Femur (tissue), 1 donor: ENCODE measurements around the gene MISFA.
A peak's percentile ranks its signal among the peaks of the same experiment; 100 is the strongest.
"Not testable (repeated sequence)": the region's sequence is repeated elsewhere in the genome, so short reads cannot be mapped to it uniquely, and the experiment has no call there.

Experiments
- DNase-seq: peaks from one replicate; pipeline ENCODE4 v3.0.0-alpha.2; 2017

Gene MISFA

GRCh38 chr11:18618342-18619025, 18.9 kb downstream of the MISFA start:
- no peak for DNase-seq

GRCh38 chr11:18623707-18624106, 24.1 kb downstream of the MISFA start:
- no peak for DNase-seq

- no peak for DNase-seq
These were observed 24.6 kb downstream of the MISFA start for GRCh38 chr11:18624161-18624560.

GRCh38 chr11:18632841-18633240, 33.3 kb downstream of the MISFA start:
- no peak for DNase-seq

GRCh38 chr11:18633256-18634139, 33.9 kb downstream of the MISFA start:
- peak; percentile 18 for DNase-seq

GRCh38 chr11:18634140-18635032, 34.8 kb downstream of the MISFA start, which contains the start of gene SPTY2D1:
Gene SPTY2D1 (minus strand): TSS chr11:18634342. CDS start chr11:18634257, 85 bp downstream.
- peak; percentile 100 for DNase-seq

- no peak for DNase-seq
These were observed 42.1 kb downstream of the MISFA start for GRCh38 chr11:18641677-18642076.

- DNase-seq, result not testable (repeated sequence)
These were observed 43.4 kb downstream of the MISFA start for GRCh38 chr11:18643034-18643433.

- DNase-seq, result no peak
These were observed 50.8 kb downstream of the MISFA start for GRCh38 chr11:18650353-18650752.

- DNase-seq, result no peak
These were observed 51.4 kb downstream of the MISFA start for GRCh38 chr11:18650859-18651557.
